NCI-H69 (cell line): ENCODE measurements around the gene AUTS2.
A peak's percentile ranks its signal among the peaks of the same experiment; 100 is the strongest.

ENCODE experiments used
- DNase-seq: peaks from one replicate; lab custom pipeline; 2025; lab: John Stamatoyannopoulos, UW

AUTS2 gene

GRCh38 chr7:70460562-70460961, 862.3 kb downstream of the AUTS2 start:
- no peak for DNase-seq

- peak; percentile 72 for DNase-seq
Observed at GRCh38 chr7:70463352-70463938, 865.2 kb downstream of the AUTS2 start.

GRCh38 chr7:70466725-70467364, 868.6 kb downstream of the AUTS2 start:
- no peak for DNase-seq

GRCh38 chr7:70470746-70471145, 872.5 kb downstream of the AUTS2 start:
- peak; percentile 82 for DNase-seq

- DNase-seq = no peak
Observed at GRCh38 chr7:70472601-70473237, 874.4 kb downstream of the AUTS2 start.

GRCh38 chr7:70474639-70475234, 876.5 kb downstream of the AUTS2 start:
- DNase-seq = peak; percentile 80

GRCh38 chr7:70477036-70478010, 879.0 kb downstream of the AUTS2 start:
- no peak for DNase-seq

- no peak for DNase-seq
Observed at GRCh38 chr7:70479153-70480021, 881.1 kb downstream of the AUTS2 start.

GRCh38 chr7:70480927-70481569, 882.8 kb downstream of the AUTS2 start:
- DNase-seq = no peak

GRCh38 chr7:70481570-70482123, 883.4 kb downstream of the AUTS2 start:
- peak; percentile 93 for DNase-seq

GRCh38 chr7:70484255-70484654, 886.0 kb downstream of the AUTS2 start:
- peak; percentile 86 for DNase-seq

- no peak for DNase-seq
Observed at GRCh38 chr7:70486977-70487376, 888.7 kb downstream of the AUTS2 start.

- peak; percentile 90 for DNase-seq
Observed at GRCh38 chr7:70487428-70487827, 889.2 kb downstream of the AUTS2 start.

- DNase-seq = peak; percentile 32
Observed at GRCh38 chr7:70487886-70488285, 889.6 kb downstream of the AUTS2 start.

- no peak for DNase-seq
Observed at GRCh38 chr7:70489813-70490212, 891.5 kb downstream of the AUTS2 start.

GRCh38 chr7:70492625-70493024, 894.4 kb downstream of the AUTS2 start:
- peak; percentile 37 for DNase-seq

- DNase-seq = no peak
Observed at GRCh38 chr7:70494225-70495032, 896.2 kb downstream of the AUTS2 start.

- no peak for DNase-seq
Observed at GRCh38 chr7:70495033-70495376, 896.7 kb downstream of the AUTS2 start.

- DNase-seq = no peak
Observed at GRCh38 chr7:70497793-70498192, 899.5 kb downstream of the AUTS2 start.
